ENCODE measurements around the gene PLA2G15.

DNA sequence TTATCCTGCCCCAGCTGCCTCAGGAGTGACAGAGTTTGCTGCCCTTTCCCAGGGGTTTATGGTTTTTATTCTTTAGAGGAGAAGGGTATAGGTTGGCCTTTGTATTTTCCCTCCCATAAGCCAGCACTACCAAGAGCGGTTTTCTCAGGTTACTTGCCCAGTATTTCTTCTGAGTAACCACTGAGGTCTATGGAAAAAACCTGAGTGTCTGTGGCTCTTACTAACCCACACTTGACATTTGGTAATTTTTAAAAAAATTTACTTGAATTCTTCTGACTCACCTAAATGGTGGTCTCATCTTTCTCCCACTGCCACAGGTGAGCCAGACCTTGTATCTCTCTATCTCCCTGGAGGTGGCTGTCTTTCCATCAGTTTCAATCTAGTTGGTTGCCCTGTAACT, 25.2 kb downstream of the PLA2G15 start:
- TF ChIP-seq, protein P1, sequence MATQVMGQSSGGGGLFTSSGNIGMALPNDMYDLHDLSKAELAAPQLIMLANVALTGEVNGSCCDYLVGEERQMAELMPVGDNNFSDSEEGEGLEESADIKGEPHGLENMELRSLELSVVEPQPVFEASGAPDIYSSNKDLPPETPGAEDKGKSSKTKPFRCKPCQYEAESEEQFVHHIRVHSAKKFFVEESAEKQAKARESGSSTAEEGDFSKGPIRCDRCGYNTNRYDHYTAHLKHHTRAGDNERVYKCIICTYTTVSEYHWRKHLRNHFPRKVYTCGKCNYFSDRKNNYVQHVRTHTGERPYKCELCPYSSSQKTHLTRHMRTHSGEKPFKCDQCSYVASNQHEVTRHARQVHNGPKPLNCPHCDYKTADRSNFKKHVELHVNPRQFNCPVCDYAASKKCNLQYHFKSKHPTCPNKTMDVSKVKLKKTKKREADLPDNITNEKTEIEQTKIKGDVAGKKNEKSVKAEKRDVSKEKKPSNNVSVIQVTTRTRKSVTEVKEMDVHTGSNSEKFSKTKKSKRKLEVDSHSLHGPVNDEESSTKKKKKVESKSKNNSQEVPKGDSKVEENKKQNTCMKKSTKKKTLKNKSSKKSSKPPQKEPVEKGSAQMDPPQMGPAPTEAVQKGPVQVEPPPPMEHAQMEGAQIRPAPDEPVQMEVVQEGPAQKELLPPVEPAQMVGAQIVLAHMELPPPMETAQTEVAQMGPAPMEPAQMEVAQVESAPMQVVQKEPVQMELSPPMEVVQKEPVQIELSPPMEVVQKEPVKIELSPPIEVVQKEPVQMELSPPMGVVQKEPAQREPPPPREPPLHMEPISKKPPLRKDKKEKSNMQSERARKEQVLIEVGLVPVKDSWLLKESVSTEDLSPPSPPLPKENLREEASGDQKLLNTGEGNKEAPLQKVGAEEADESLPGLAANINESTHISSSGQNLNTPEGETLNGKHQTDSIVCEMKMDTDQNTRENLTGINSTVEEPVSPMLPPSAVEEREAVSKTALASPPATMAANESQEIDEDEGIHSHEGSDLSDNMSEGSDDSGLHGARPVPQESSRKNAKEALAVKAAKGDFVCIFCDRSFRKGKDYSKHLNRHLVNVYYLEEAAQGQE (tag by site-specific recombination; IDR thresholded peaks at IDR 0.05): no peak
- TF ChIP-seq SETDB1 (IDR thresholded peaks at IDR 0.05; ENCODE audit: insufficient read length, low read length) (no peak), SALL2 (tag by site-specific recombination; IDR thresholded peaks at IDR 0.05; ENCODE audit: borderline replicate concordance) (no peak), ZNF701 (tag by site-specific recombination; IDR thresholded peaks at IDR 0.05) (no peak), ZNF248 (tag by site-specific recombination; IDR thresholded peaks at IDR 0.05) (no peak), KLF9 (tag by site-specific recombination; IDR thresholded peaks at IDR 0.05; ENCODE audit: low read depth) (no peak), PRDM1 (tag by site-specific recombination; IDR thresholded peaks at IDR 0.05) (no peak), ZNF501 (tag by site-specific recombination; IDR thresholded peaks at IDR 0.05) (no peak)
- TF ChIP-seq, protein P2, sequence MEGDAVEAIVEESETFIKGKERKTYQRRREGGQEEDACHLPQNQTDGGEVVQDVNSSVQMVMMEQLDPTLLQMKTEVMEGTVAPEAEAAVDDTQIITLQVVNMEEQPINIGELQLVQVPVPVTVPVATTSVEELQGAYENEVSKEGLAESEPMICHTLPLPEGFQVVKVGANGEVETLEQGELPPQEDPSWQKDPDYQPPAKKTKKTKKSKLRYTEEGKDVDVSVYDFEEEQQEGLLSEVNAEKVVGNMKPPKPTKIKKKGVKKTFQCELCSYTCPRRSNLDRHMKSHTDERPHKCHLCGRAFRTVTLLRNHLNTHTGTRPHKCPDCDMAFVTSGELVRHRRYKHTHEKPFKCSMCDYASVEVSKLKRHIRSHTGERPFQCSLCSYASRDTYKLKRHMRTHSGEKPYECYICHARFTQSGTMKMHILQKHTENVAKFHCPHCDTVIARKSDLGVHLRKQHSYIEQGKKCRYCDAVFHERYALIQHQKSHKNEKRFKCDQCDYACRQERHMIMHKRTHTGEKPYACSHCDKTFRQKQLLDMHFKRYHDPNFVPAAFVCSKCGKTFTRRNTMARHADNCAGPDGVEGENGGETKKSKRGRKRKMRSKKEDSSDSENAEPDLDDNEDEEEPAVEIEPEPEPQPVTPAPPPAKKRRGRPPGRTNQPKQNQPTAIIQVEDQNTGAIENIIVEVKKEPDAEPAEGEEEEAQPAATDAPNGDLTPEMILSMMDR (tag by site-specific recombination; IDR thresholded peaks at IDR 0.05): no peak
- TF ChIP-seq, protein P3, sequence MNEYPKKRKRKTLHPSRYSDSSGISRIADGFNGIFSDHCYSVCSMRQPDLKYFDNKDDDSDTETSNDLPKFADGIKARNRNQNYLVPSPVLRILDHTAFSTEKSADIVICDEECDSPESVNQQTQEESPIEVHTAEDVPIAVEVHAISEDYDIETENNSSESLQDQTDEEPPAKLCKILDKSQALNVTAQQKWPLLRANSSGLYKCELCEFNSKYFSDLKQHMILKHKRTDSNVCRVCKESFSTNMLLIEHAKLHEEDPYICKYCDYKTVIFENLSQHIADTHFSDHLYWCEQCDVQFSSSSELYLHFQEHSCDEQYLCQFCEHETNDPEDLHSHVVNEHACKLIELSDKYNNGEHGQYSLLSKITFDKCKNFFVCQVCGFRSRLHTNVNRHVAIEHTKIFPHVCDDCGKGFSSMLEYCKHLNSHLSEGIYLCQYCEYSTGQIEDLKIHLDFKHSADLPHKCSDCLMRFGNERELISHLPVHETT (tag by site-specific recombination; IDR thresholded peaks at IDR 0.05): no peak

All from HEK293 (cell line).